ENCODE results near the gene RNF225.
"Not testable (repeated sequence)": the region's sequence is repeated elsewhere in the genome, so short reads cannot be mapped to it uniquely, and the experiment has no call there.

RNF225 gene

DNA sequence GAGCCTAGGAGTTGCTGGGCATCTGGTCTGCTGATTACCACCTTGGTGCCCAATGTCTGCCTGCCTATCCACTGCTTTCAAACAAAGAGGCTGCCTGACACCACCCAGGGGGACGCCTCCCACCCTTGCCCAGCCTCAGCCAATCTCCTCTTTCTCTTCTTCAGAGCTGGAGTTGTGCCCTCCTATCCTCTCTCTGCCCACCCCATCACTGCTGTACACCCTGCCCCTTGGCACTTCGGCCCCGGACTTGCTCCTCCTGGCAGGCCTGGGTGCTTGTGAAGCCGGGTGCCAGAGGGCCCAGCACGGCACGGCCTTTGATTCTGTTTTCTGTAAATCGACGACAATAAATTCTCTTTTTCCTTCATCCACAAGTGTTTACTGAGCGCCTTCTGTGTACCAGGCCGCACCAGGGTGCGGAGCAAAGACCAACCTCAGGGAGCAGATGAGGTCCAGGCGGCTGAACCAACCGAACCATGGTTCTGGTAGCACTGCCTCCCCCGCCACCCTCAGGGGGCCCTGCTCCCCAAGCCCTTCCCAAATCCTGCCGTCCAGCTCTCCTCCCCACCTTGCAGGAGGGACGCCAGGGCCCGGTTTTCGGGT lies 5.0 kb downstream of the RNF225 start:
- peak overlapping the region; percentile 51 for H3K4me3 ChIP-seq (ENCODE audit: low read depth, low read length, poor library complexity, severe bottlenecking)

DNA sequence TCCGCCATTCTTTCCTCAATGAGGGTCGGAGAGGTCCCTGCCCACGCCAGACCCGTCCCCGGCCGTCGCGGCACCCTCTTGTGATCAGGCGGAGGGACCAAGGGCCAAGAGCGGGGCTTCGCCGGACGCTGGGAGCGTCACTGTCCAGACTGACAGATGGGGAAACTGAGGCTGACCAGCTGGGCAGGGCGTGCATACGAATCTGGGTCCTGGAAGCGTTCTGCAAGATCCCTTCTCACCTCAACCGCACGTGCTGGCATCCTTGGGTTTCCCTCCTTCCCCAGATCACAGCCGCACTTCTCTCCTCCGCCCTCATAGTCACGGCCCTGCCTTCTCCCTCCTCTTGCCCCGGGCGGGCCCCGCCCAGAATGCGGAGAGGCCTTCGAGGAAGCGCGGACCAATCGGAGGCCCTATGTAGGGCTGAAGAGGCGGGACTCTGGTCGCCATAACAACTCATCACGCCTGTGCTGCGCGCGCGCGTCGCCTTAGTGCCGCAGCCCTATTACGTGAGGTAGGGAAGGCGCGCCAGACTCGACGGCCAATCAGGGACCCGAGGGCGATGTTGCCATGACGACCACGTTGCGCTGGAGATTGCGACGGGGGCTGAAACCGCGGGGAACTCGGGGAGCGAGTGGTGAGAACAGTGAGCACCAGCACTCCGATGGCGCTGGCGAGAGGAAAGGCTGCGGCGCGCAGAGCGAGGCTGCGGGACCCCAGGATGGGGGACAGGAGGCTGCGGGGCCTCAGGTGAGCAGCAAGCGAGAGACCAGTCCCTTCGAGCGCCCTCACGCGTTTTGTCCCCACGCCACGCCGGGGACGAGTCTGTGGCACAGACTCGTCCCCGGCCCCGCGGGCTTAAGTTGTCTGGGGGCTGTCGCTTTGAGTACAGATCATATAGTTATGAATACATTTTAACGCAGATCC lies 5.7 kb downstream of the RNF225 start:
- no peak overlapping the region for H2AFZ ChIP-seq (ENCODE audit: low read length)
- TF ChIP-seq CTCF (IDR thresholded peaks at IDR 0.05; ENCODE audit: low read length), result no peak
- TF ChIP-seq EZH2 (IDR thresholded peaks at IDR 0.05; ENCODE audit: borderline replicate concordance, low read length), result no peak

More for the DNA sequence above, 5.0 kb downstream of the RNF225 start:
- Histone ChIP-seq H3K9me2 (ENCODE audit: low read depth, low read length) (no peaks in the 10 kb centered on the region), H3F3A (ENCODE audit: insufficient read depth, low read length) (0 out of 2 replicates have a peak, but pooled peaks cover 5% of the 10 kb centered on the region), H3K79me2 (ENCODE audit: insufficient read depth, low read length) (no peaks in the 10 kb centered on the region), H3K27ac (ENCODE audit: low read depth, low read length, poor library complexity, severe bottlenecking) (no peak overlapping the region), H2AFZ (ENCODE audit: low read length) (no peak overlapping the region), H3K4me2 (ENCODE audit: low read length) (peak overlapping the region; percentile 65), H3K9ac (ENCODE audit: low read length) (peak overlapping the region; percentile 47; the same call in 1 of the 2 replicates), H3K36me3 (ENCODE audit: insufficient read depth, low read length) (peaks cover 6% of the 10 kb centered on the region), H3K9me3 (ENCODE audit: low read length) (no peaks in the 10 kb centered on the region), H3K27me3 (ENCODE audit: insufficient read depth, low read length) (no peaks in the 10 kb centered on the region), H3K4me1 (ENCODE audit: insufficient read depth, low read length, severe bottlenecking) (peaks cover 16% of the 10 kb centered on the region), H4K20me1 (ENCODE audit: insufficient read depth, low read length) (no peaks in the 10 kb centered on the region)
- TF ChIP-seq CTCF (IDR thresholded peaks at IDR 0.05; ENCODE audit: low read length) (no peak), EZH2 (IDR thresholded peaks at IDR 0.05; ENCODE audit: borderline replicate concordance, low read length) (no peak)

GRCh38 chr19:58401840-58402421 lies 6.5 kb downstream of the RNF225 start:
- Histone ChIP-seq H3K4me2 (ENCODE audit: low read length) (peak overlapping the region; percentile 85), H3K9me3 (ENCODE audit: low read length) (no peaks in the 10 kb centered on the region), H3F3A (ENCODE audit: insufficient read depth, low read length) (0 out of 2 replicates have a peak, but pooled peaks cover 5% of the 10 kb centered on the region), H4K20me1 (ENCODE audit: insufficient read depth, low read length) (no peaks in the 10 kb centered on the region), H2AFZ (ENCODE audit: low read length) (no peak overlapping the region), H3K27me3 (ENCODE audit: insufficient read depth, low read length) (no peaks in the 10 kb centered on the region), H3K4me1 (ENCODE audit: insufficient read depth, low read length, severe bottlenecking) (peaks cover 19% of the 10 kb centered on the region), H3K79me2 (ENCODE audit: insufficient read depth, low read length) (no peaks in the 10 kb centered on the region), H3K36me3 (ENCODE audit: insufficient read depth, low read length) (no peaks in the 10 kb centered on the region; the same call in 1 of the 2 replicates), H3K9ac (ENCODE audit: low read length) (peak overlapping the region; percentile 68), H3K4me3 (ENCODE audit: low read depth, low read length, poor library complexity, severe bottlenecking) (peak overlapping the region; percentile 66), H3K9me2 (ENCODE audit: low read depth, low read length) (no peaks in the 10 kb centered on the region), H3K27ac (ENCODE audit: low read depth, low read length, poor library complexity, severe bottlenecking) (peak overlapping the region; percentile 25)
- no peak for TF ChIP-seq CTCF (IDR thresholded peaks at IDR 0.05; ENCODE audit: low read length)
- no peak for TF ChIP-seq EZH2 (IDR thresholded peaks at IDR 0.05; ENCODE audit: borderline replicate concordance, low read length)

More for the DNA sequence above, 5.7 kb downstream of the RNF225 start:
- no peaks in the 10 kb centered on the region for H3K79me2 ChIP-seq (ENCODE audit: insufficient read depth, low read length)
- peak overlapping the region; percentile 66 for H3K4me3 ChIP-seq (ENCODE audit: low read depth, low read length, poor library complexity, severe bottlenecking)
- H3K4me1 ChIP-seq (ENCODE audit: insufficient read depth, low read length, severe bottlenecking), result peaks cover 16% of the 10 kb centered on the region
- H4K20me1 ChIP-seq (ENCODE audit: insufficient read depth, low read length), result no peaks in the 10 kb centered on the region
- H3K27me3 ChIP-seq (ENCODE audit: insufficient read depth, low read length), result no peaks in the 10 kb centered on the region
- H3K9ac ChIP-seq (ENCODE audit: low read length), result peak overlapping the region; percentile 68
- no peaks in the 10 kb centered on the region for H3K9me2 ChIP-seq (ENCODE audit: low read depth, low read length)
- peak overlapping the region; percentile 85 for H3K4me2 ChIP-seq (ENCODE audit: low read length)
- no peaks in the 10 kb centered on the region; the same call in 1 of the 2 replicates for H3K36me3 ChIP-seq (ENCODE audit: insufficient read depth, low read length)
- no peaks in the 10 kb centered on the region for H3K9me3 ChIP-seq (ENCODE audit: low read length)
- 0 out of 2 replicates have a peak, but pooled peaks cover 5% of the 10 kb centered on the region for H3F3A ChIP-seq (ENCODE audit: insufficient read depth, low read length)
- H3K27ac ChIP-seq (ENCODE audit: low read depth, low read length, poor library complexity, severe bottlenecking), result no peak overlapping the region

DNA sequence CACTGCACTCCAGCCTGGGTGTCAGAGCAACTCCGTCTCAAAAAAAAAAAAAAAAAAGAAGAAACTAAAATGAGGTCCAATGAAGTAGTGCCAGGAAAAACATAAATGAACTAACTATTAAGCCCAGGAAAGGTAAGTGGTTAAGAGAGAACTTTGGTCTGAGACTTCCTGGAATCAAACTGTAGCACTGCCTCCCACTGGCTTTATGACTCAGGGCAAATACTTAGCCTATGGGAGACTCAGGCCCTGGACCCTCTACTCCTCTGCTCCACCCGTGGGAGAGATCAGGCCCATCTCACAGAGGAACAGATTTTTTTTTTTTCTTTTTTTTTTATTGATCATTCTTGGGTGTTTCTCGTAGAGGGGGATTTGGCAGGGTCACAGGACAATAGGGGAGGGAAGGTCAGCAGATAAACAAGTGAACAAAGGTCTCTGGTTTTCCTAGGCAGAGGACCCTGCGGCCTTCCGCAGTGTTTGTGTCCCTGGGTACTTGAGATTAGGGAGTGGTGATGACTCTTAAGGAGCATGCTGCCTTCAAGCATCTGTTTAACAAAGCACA lies 8.5 kb downstream of the RNF225 start:
- H3K9me2 ChIP-seq (ENCODE audit: low read depth, low read length); H3K9me3 ChIP-seq (ENCODE audit: low read length); H3K36me3 ChIP-seq (ENCODE audit: insufficient read depth, low read length); H3K79me2 ChIP-seq (ENCODE audit: insufficient read depth, low read length); H3K4me3 ChIP-seq (ENCODE audit: low read depth, low read length, poor library complexity, severe bottlenecking); H3F3A ChIP-seq (ENCODE audit: insufficient read depth, low read length); H4K20me1 ChIP-seq (ENCODE audit: insufficient read depth, low read length); H3K27me3 ChIP-seq (ENCODE audit: insufficient read depth, low read length); H3K4me2 ChIP-seq (ENCODE audit: low read length); H2AFZ ChIP-seq (ENCODE audit: low read length); H3K27ac ChIP-seq (ENCODE audit: low read depth, low read length, poor library complexity, severe bottlenecking); H3K9ac ChIP-seq (ENCODE audit: low read length): not testable (repeated sequence)
- H3K4me1 ChIP-seq (ENCODE audit: insufficient read depth, low read length, severe bottlenecking), result peaks cover 28% of the 10 kb centered on the region
